Activated T-cell treated with anti-CD3 and anti-CD28 coated beads, Interleukin-2, amount 50 U/mL, for 4 hours (primary cell): ENCODE data around the gene KIF25. TPM values are rescaled to one million over a fixed set of nuclear protein-coding genes. Genes with fewer than 3 reads are reported as not detected.

ENCODE experiments used
- ATAC-seq, 2 donors: fragments of 200-7000 bp; cut with Tn5 transposase; one replicate each; pipeline ENCODE4 v1.10.0; 2021
- DNase-seq: peaks from one replicate; pipeline ENCODE4 v3.0.0-alpha.2; 2020
- H3K27me3 Mint-ChIP-seq: one replicate; pipeline ENCODE4 v1.8.0; 2021; ENCODE audit warnings: low read depth, mixed read lengths
- H3K36me3 Mint-ChIP-seq: one replicate; pipeline ENCODE4 v1.8.0; 2022; ENCODE audit warnings: mixed read lengths; ENCODE audit not compliant: insufficient read depth
- H3K4me1 Mint-ChIP-seq: one replicate; pipeline ENCODE4 v1.8.0; 2021; ENCODE audit warnings: low read depth, mixed read lengths
- H3K4me3 Mint-ChIP-seq: one replicate; pipeline ENCODE4 v1.8.0; 2021; ENCODE audit warnings: mild to moderate bottlenecking, moderate library complexity, mixed read lengths
- H3K9me3 Mint-ChIP-seq: one replicate; pipeline ENCODE4 v1.8.0; 2021; ENCODE audit warnings: mixed read lengths
- total RNA-seq, 3 donors: library from RNA; stranded (reverse); gene quantifications; one replicate each; pipeline ENCODE4 v1.2.1, GENCODE V29; 2021

Gene KIF25
- total RNA-seq: not detected

DNA sequence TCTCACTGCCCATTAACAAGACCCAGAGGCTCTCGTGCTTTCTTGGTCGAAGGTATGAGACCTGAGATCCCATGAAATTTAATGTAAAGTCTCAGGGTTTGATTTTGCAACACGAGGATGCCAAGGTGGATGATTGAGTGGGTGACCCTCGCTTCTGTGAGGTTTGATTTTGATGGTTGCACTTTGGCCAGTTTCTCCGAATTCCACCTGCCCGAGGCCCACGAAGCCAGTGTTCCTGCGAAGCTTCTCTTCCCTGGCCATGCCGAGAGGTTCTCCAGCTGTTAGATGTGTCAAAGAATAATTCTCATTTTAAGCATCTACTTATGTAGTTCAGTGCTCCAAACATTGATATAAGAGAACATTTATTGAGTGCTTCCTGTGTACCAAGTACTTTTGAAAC is at the start of gene KIF25:
TSS of gene KIF25 (plus strand) at position 30 of the 400 bp plus-strand sequence. CDS start 31,915 bp downstream, outside the sequence.
- no peak for ATAC-seq
- DNase-seq: no peak
- Mint-ChIP-seq H3K4me1 (no peaks in the 10 kb centered on the region), H3K4me3 (no peak within 1 kb of the TSS), H3K27me3 (peaks cover 3% of the 10 kb centered on the region), H3K9me3 (no peaks in the 10 kb centered on the region), H3K36me3 (no peaks in the 10 kb centered on the region)

DNA sequence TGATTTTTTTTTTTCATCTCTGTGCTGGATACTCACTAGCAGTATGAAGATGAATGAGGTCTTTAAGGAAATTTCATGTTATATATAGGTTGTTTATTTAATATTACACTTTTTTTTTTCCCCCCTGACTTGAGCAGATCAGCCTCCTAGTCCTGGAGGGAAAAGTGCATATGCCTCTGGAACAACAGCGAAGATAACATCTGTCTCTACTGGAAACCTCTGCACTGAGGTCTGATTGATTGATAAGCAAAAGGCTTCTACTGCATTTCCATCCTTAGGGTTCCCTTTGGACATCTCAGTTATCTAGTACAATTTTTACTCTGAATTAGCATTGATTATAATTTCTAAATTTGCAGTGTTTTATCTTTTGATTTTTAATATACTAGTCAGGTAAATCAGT is 49.8 kb upstream of the KIF25 start:
- no peak overlapping the region for H3K4me3 Mint-ChIP-seq
- no peaks in the 10 kb centered on the region for H3K4me1 Mint-ChIP-seq
- no peaks in the 10 kb centered on the region for H3K9me3 Mint-ChIP-seq
- ATAC-seq: no peak
- H3K27me3 Mint-ChIP-seq: no peaks in the 10 kb centered on the region
- DNase-seq: no peak
- peaks cover 17% of the 10 kb centered on the region for H3K36me3 Mint-ChIP-seq

GRCh38 chr6:167948716-167949115 is 48.8 kb upstream of the KIF25 start:
- no peaks in the 10 kb centered on the region for H3K9me3 Mint-ChIP-seq
- ATAC-seq (no peak), DNase-seq (no peak)
- H3K4me3 Mint-ChIP-seq: no peak overlapping the region
- no peaks in the 10 kb centered on the region for H3K4me1 Mint-ChIP-seq
- no peaks in the 10 kb centered on the region for H3K27me3 Mint-ChIP-seq
- H3K36me3 Mint-ChIP-seq: peaks cover 17% of the 10 kb centered on the region

- no peak for DNase-seq
- no peak overlapping the region for H3K4me3 Mint-ChIP-seq
- ATAC-seq: no peak
- no peaks in the 10 kb centered on the region for H3K9me3 Mint-ChIP-seq
- peaks cover 17% of the 10 kb centered on the region for H3K36me3 Mint-ChIP-seq
- H3K27me3 Mint-ChIP-seq: no peaks in the 10 kb centered on the region
- H3K4me1 Mint-ChIP-seq: no peaks in the 10 kb centered on the region
Measured at GRCh38 chr6:167949121-167949684, 48.3 kb upstream of the KIF25 start.

GRCh38 chr6:167951781-167952511 is 45.5 kb upstream of the KIF25 start:
- DNase-seq: no peak
- H3K4me3 Mint-ChIP-seq: no peak overlapping the region
- peaks cover 17% of the 10 kb centered on the region for H3K36me3 Mint-ChIP-seq
- H3K27me3 Mint-ChIP-seq: no peaks in the 10 kb centered on the region
- no peaks in the 10 kb centered on the region for H3K9me3 Mint-ChIP-seq
- no peak for ATAC-seq
- H3K4me1 Mint-ChIP-seq: no peaks in the 10 kb centered on the region

- no peaks in the 10 kb centered on the region for H3K9me3 Mint-ChIP-seq
- no peaks in the 10 kb centered on the region for H3K4me1 Mint-ChIP-seq
- H3K27me3 Mint-ChIP-seq: no peaks in the 10 kb centered on the region
- DNase-seq (no peak), ATAC-seq (no peak)
- H3K36me3 Mint-ChIP-seq: peaks cover 17% of the 10 kb centered on the region
- H3K4me3 Mint-ChIP-seq: no peak overlapping the region
Measured at GRCh38 chr6:167952512-167952859, 45.0 kb upstream of the KIF25 start.

GRCh38 chr6:167953551-167953950 is 43.9 kb upstream of the KIF25 start:
- Mint-ChIP-seq H3K9me3 (no peaks in the 10 kb centered on the region), H3K4me1 (no peaks in the 10 kb centered on the region), H3K4me3 (no peak overlapping the region), H3K27me3 (no peaks in the 10 kb centered on the region), H3K36me3 (peaks cover 14% of the 10 kb centered on the region)
- ATAC-seq (no peak), DNase-seq (no peak)

DNA sequence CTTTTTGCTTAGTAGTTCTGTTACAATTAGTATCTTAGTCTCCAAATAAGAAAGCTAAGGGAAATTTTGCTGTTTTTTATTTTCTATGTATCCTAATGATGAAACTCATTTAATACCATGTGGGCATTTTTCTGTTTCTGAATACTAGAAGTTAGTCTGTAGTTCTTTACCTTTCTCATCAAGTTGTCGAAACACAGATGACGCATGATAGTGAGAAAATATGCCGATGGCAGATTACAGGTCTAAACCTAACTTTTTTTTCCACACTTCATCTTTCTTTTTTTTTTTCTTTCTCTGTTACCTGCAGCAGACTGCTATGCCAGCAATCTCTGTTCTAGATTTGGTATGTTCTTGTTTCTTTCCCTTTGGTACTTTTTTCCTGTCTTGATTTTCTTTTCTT is 43.3 kb upstream of the KIF25 start:
- H3K9me3 Mint-ChIP-seq: no peaks in the 10 kb centered on the region

DNA sequence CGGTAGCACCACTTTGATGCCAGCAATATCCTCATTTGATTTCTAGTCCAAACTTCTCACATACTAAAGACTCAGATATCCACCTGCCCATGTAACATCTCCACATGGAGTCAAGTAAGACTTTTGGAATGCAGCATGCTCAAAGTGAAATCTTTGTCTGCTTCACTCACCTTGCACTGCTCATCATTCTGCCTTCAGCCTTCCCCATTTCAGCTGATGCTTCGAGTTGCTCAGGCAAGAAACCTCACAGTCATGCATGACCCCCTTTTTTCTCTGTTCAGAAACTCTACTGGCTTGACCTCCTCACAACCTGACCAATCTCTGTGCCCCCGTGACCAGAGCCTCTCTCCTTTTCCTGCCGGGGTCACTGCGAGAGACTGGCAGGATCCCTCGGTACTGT is 41.0 kb upstream of the KIF25 start:
- H3K4me1 Mint-ChIP-seq: no peaks in the 10 kb centered on the region
- no peak for ATAC-seq
- no peaks in the 10 kb centered on the region for H3K9me3 Mint-ChIP-seq
- DNase-seq: no peak
- no peaks in the 10 kb centered on the region for H3K27me3 Mint-ChIP-seq
- peaks cover 7% of the 10 kb centered on the region for H3K36me3 Mint-ChIP-seq
- H3K4me3 Mint-ChIP-seq: no peak overlapping the region

More for the DNA sequence above, 43.3 kb upstream of the KIF25 start:
- no peak for DNase-seq
- Mint-ChIP-seq H3K4me1 (no peaks in the 10 kb centered on the region), H3K27me3 (no peaks in the 10 kb centered on the region), H3K36me3 (peaks cover 9% of the 10 kb centered on the region), H3K4me3 (no peak overlapping the region)
- no peak for ATAC-seq

GRCh38 chr6:167956983-167957492 is 40.4 kb upstream of the KIF25 start:
- H3K27me3 Mint-ChIP-seq: no peaks in the 10 kb centered on the region
- ATAC-seq: no peak
- H3K9me3 Mint-ChIP-seq: no peaks in the 10 kb centered on the region
- no peak for DNase-seq
- no peak overlapping the region for H3K4me3 Mint-ChIP-seq
- peaks cover 7% of the 10 kb centered on the region for H3K36me3 Mint-ChIP-seq
- H3K4me1 Mint-ChIP-seq: no peaks in the 10 kb centered on the region

GRCh38 chr6:167957626-167958025 is 39.8 kb upstream of the KIF25 start:
- ATAC-seq (no peak), DNase-seq (no peak)
- H3K36me3 Mint-ChIP-seq: peaks cover 7% of the 10 kb centered on the region

GRCh38 chr6:167960579-167960978 is 36.9 kb upstream of the KIF25 start:
- DNase-seq: no peak
- Mint-ChIP-seq H3K4me1 (no peaks in the 10 kb centered on the region), H3K4me3 (no peak overlapping the region), H3K36me3 (peaks cover 10% of the 10 kb centered on the region), H3K27me3 (no peaks in the 10 kb centered on the region), H3K9me3 (no peaks in the 10 kb centered on the region)
- ATAC-seq: no peak

More at GRCh38 chr6:167957626-167958025, 39.8 kb upstream of the KIF25 start:
- Mint-ChIP-seq H3K9me3 (no peaks in the 10 kb centered on the region), H3K27me3 (no peaks in the 10 kb centered on the region), H3K4me3 (no peak overlapping the region), H3K4me1 (no peaks in the 10 kb centered on the region)

DNA sequence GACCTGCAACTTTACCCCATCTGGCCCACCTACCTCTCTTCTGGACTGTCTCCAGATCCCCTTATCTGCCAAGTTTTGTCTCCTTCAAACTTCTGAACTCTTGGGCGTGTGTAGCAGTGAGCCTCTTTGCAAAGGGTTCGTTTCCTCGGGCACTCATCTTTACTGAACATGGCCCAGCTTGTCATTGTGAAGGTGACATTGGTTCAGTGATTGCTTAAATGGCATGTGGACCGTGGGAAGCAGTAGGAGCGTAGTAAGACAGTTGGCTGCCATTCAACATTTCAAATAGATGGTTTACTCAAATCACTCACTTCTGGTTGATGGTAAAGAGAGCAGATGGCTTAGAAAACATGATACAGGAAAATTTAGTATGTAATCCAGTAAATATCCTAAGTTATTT is 34.8 kb upstream of the KIF25 start:
- Mint-ChIP-seq H3K36me3 (peaks cover 14% of the 10 kb centered on the region), H3K27me3 (no peaks in the 10 kb centered on the region), H3K9me3 (no peaks in the 10 kb centered on the region), H3K4me1 (no peaks in the 10 kb centered on the region), H3K4me3 (no peak overlapping the region)
- ATAC-seq (no peak), DNase-seq (no peak)

GRCh38 chr6:167963589-167964057 is 33.8 kb upstream of the KIF25 start:
- ATAC-seq (no peak), DNase-seq (no peak)
- H3K4me3 Mint-ChIP-seq: no peak overlapping the region
- peaks cover 15% of the 10 kb centered on the region for H3K36me3 Mint-ChIP-seq
- H3K4me1 Mint-ChIP-seq: no peaks in the 10 kb centered on the region
- no peaks in the 10 kb centered on the region for H3K27me3 Mint-ChIP-seq
- no peaks in the 10 kb centered on the region for H3K9me3 Mint-ChIP-seq
